H1 (cell line): Measurements from ENCODE around the gene SLC2A13. TPM values are rescaled to one million over a fixed set of nuclear protein-coding genes. Genes with fewer than 3 reads are reported as not detected.
A peak's percentile ranks its signal among the peaks of the same experiment; 100 is the strongest.

Experiments
- CTCF ChIA-PET: fragments of 300-600 bp; sonication (Branson Sonifier 250); formaldehyde crosslinking; loops from one replicate; lab custom pipeline; 2021; ENCODE audit not compliant: partially characterized antibody; lab: Charles Lee
- POLR2A ChIA-PET: fragments of 300-600 bp; sonication (Branson Sonifier 250); formaldehyde crosslinking; loops from one replicate; lab custom pipeline; 2021; ENCODE audit warnings: inconsistent platforms; ENCODE audit not compliant: partially characterized antibody; lab: Charles Lee
- DNase-seq, 2 experiments: peaks; one replicate each; pipeline versions ENCODE4 v3.0.0 to v3.0.0-alpha.2; 2010 to 2022; ENCODE audit warnings: low spot score in 2 of 2, low read depth in 1 of 2, mixed read lengths in 1 of 2
- FAIRE-seq: peaks from 2 replicates; lab custom pipeline; 2011; peaks lifted over from hg19 to GRCh38; lab: Jason Lieb, UNC
- H2AFZ ChIP-seq: 2 replicates; pipeline ENCODE4 v1.8.1; 2012; ENCODE audit warnings: low read length, inconsistent platforms
- H2AK5ac ChIP-seq: 2 replicates; pipeline ENCODE4 v1.6.1; 2013; ENCODE audit warnings: low read depth, low read length
- H2BK120ac ChIP-seq: replicated peaks from 2 replicates; pipeline ENCODE3; 2013; ENCODE audit warnings: low read depth, low read length, inconsistent platforms
- H2BK12ac ChIP-seq: 2 replicates; pipeline ENCODE4 v1.6.1; 2013; ENCODE audit warnings: low read depth, low read length
- H2BK15ac ChIP-seq: 2 replicates; pipeline ENCODE4 v1.6.1; 2013; ENCODE audit warnings: low read length
- H2BK20ac ChIP-seq: 2 replicates; pipeline ENCODE4 v1.6.1; 2013; ENCODE audit warnings: low read length
- H2BK5ac ChIP-seq: 2 replicates; pipeline ENCODE4 v1.6.1; 2013; ENCODE audit warnings: low read depth, low read length
- H3K14ac ChIP-seq: 2 replicates; pipeline ENCODE4 v1.6.1; 2013; ENCODE audit warnings: inconsistent platforms; ENCODE audit not compliant: insufficient read length
- H3K18ac ChIP-seq: 2 replicates; pipeline ENCODE4 v1.6.1; 2013; ENCODE audit warnings: low read length; ENCODE audit errors: extremely low read depth
- H3K23ac ChIP-seq: 2 replicates; pipeline ENCODE4 v1.6.1; 2013; ENCODE audit warnings: inconsistent platforms; ENCODE audit not compliant: insufficient read length
- H3K23me2 ChIP-seq: 2 replicates; pipeline ENCODE4 v1.6.1; 2013; ENCODE audit warnings: low read depth, low read length
- H3K27ac ChIP-seq: 2 replicates; pipeline ENCODE4 v1.6.1; 2011; ENCODE audit warnings: low read depth, low read length, inconsistent platforms
- H3K27me3 ChIP-seq, 4 experiments: replicated peaks in 1 of 4; 1 replicate in 1 of 4; 2 replicates in 3 of 4; pipeline versions ENCODE4 v1.6.1 to v1.8.1; 2011 to 2013; ENCODE audit warnings: low read length in 3 of 4, mild to moderate bottlenecking in 3 of 4, inconsistent platforms in 2 of 4, mixed read lengths in 2 of 4, moderate library complexity in 1 of 4; ENCODE audit not compliant: control insufficient read depth in 3 of 4, insufficient read depth in 3 of 4; ENCODE audit errors: extremely low read depth in 1 of 4
- H3K36me3 ChIP-seq, 4 experiments: 2 replicates each; pipeline versions ENCODE4 v1.6.1 to v1.8.1; 2011 to 2013; ENCODE audit warnings: mild to moderate bottlenecking in 4 of 4, low read length in 3 of 4, moderate library complexity in 2 of 4, control low read depth in 1 of 4, inconsistent platforms in 1 of 4; ENCODE audit not compliant: insufficient read depth in 4 of 4, control insufficient read depth in 2 of 4
- H3K4ac ChIP-seq: replicated peaks from 2 replicates; pipeline ENCODE3; 2013; ENCODE audit warnings: low read length, low read depth, mixed read lengths, inconsistent platforms; ENCODE audit not compliant: insufficient read length
- H3K4me1 ChIP-seq, 4 experiments: replicated peaks in 1 of 4; 1 replicate in 1 of 4; 2 replicates in 3 of 4; pipeline versions ENCODE4 v1.6.1 to v1.8.1; 2011 to 2013; ENCODE audit warnings: low read length in 3 of 4, inconsistent platforms in 2 of 4, mixed read lengths in 1 of 4; ENCODE audit not compliant: insufficient read depth in 4 of 4, control insufficient read depth in 3 of 4
- H3K4me2 ChIP-seq, 2 experiments: 2 replicates each; pipeline versions ENCODE4 v1.6.1 to v1.8.1; 2011 to 2013; ENCODE audit warnings: low read depth in 2 of 2, low read length in 2 of 2, control low read depth in 1 of 2, inconsistent platforms in 1 of 2, mild to moderate bottlenecking in 1 of 2; ENCODE audit not compliant: insufficient read depth in 1 of 2
- H3K4me3 ChIP-seq, 4 experiments: fragments of 200-600, 300-600 bp in 1 of 4; sonication (generic), shearing (Covaris generic), sonication (Bioruptor Twin) in 1 of 4; 2 replicates each; pipeline versions ENCODE4 v1.5.1 to v1.8.1; 2011 to 2016; ENCODE audit warnings: low read length in 4 of 4, low read depth in 3 of 4, control low read depth in 2 of 4, inconsistent platforms in 2 of 4, mild to moderate bottlenecking in 2 of 4, mixed read lengths in 1 of 4, moderate library complexity in 1 of 4; ENCODE audit not compliant: insufficient read depth in 2 of 4; ENCODE audit errors: extremely low read depth in 1 of 4
- H3K56ac ChIP-seq: replicated peaks from 2 replicates; pipeline ENCODE3; 2013; ENCODE audit warnings: low read depth, mild to moderate bottlenecking, mixed read lengths, low read length, inconsistent platforms; ENCODE audit not compliant: insufficient read length
- H3K79me1 ChIP-seq: 2 replicates; pipeline ENCODE4 v1.6.1; 2013; ENCODE audit warnings: low read depth, low read length, control low read depth
- H3K79me2 ChIP-seq, 2 experiments: 2 replicates each; pipeline versions ENCODE4 v1.6.1 to v1.8.1; 2012 to 2013; ENCODE audit warnings: low read length in 2 of 2, mild to moderate bottlenecking in 2 of 2, inconsistent platforms in 1 of 2; ENCODE audit not compliant: insufficient read depth in 2 of 2, control insufficient read depth in 1 of 2
- H3K9ac ChIP-seq, 4 experiments: replicated peaks in 1 of 4; 1 replicate in 1 of 4; 2 replicates in 3 of 4; pipeline versions ENCODE4 v1.6.1 to v1.8.1; 2011 to 2013; ENCODE audit warnings: low read depth in 3 of 4, low read length in 3 of 4, control low read depth in 2 of 4, mild to moderate bottlenecking in 2 of 4, moderate library complexity in 2 of 4, inconsistent platforms in 1 of 4; ENCODE audit errors: extremely low read depth in 1 of 4
- H3K9me3 ChIP-seq, 2 experiments: 2 replicates each; pipeline versions ENCODE4 v1.6.1 to v1.8.1; 2012 to 2013; ENCODE audit warnings: mild to moderate bottlenecking in 2 of 2, moderate library complexity in 2 of 2, control low read depth in 1 of 2, inconsistent platforms in 1 of 2, low read depth in 1 of 2, low read length in 1 of 2, mixed read lengths in 1 of 2; ENCODE audit not compliant: insufficient read depth in 2 of 2
- H4K20me1 ChIP-seq, 2 experiments: replicated peaks in 1 of 2; 2 replicates each; pipeline versions ENCODE3 to v1.8.1; 2011 to 2013; ENCODE audit warnings: inconsistent platforms in 2 of 2, low read length in 2 of 2, mild to moderate bottlenecking in 1 of 2; ENCODE audit not compliant: insufficient read depth in 2 of 2, control insufficient read depth in 1 of 2
- H4K5ac ChIP-seq: 2 replicates; pipeline ENCODE4 v1.6.1; 2013; ENCODE audit warnings: low read length, low read depth, mixed read lengths, inconsistent platforms; ENCODE audit not compliant: insufficient read length
- H4K8ac ChIP-seq: 2 replicates; pipeline ENCODE4 v1.8.0; 2013; ENCODE audit warnings: mild to moderate bottlenecking, moderate library complexity, low read length, inconsistent platforms; ENCODE audit not compliant: insufficient read depth; ENCODE audit errors: extremely low read depth
- H4K91ac ChIP-seq: replicated peaks from 2 replicates; pipeline ENCODE3; 2013; ENCODE audit warnings: low read length, mixed read lengths, inconsistent platforms; ENCODE audit not compliant: insufficient read length
- ATF2 ChIP-seq: IDR thresholded peaks from 2 replicates; pipeline ENCODE4 v1.6.1; 2012; ENCODE audit warnings: low read length, inconsistent platforms
- CBX5 ChIP-seq: fragments of 300-800, 300-1000 bp; sonication (generic); IDR thresholded peaks from 2 replicates; pipeline ENCODE4 v1.7.1; 2016; ENCODE audit warnings: antibody characterized with exemption, low read length, low read depth
- EZH2 ChIP-seq: fragments of 200-600 bp; sonication (generic); IDR thresholded peaks from 2 replicates; pipeline ENCODE4 v1.7.1; 2012; ENCODE audit warnings: low read depth, mild to moderate bottlenecking, moderate library complexity, low read length, inconsistent platforms; ENCODE audit not compliant: severe bottlenecking
- GTF2F1 ChIP-seq: IDR thresholded peaks from 2 replicates; pipeline ENCODE4 v1.6.1; 2012; ENCODE audit warnings: low read depth, low read length, improper control_type of control experiment, borderline replicate concordance
- RFX5 ChIP-seq: IDR thresholded peaks from 2 replicates; pipeline ENCODE4 v1.6.1; 2011; ENCODE audit warnings: low read depth, low read length, improper control_type of control experiment, borderline replicate concordance
- SAP30 ChIP-seq: fragments of 300-600 bp; sonication (generic); IDR thresholded peaks from 2 replicates; pipeline ENCODE4 v1.7.1; 2012; ENCODE audit warnings: low read length, moderate library complexity, mild to moderate bottlenecking, inconsistent platforms; ENCODE audit not compliant: insufficient read depth, insufficient replicate concordance
- TAF7 ChIP-seq: optimal IDR thresholded peaks from 2 replicates; pipeline ENCODE3; 2011; ENCODE audit warnings: low read depth, mild to moderate bottlenecking, inconsistent platforms, low read length, moderate library complexity, borderline replicate concordance
- TCF12 ChIP-seq: IDR thresholded peaks from 2 replicates; pipeline ENCODE4 v1.6.1; 2011; ENCODE audit warnings: low read depth, mild to moderate bottlenecking, low read length
- polyA plus RNA-seq, 7 experiments: library from polyadenylated mRNA; depleted of rRNA in 3 of 7; stranded (reverse) in 5 of 7; unstranded in 2 of 7; fragments of >200 nt in 5 of 7; fragments of 200-250 nt in 2 of 7; gene quantifications; 1 replicate in 5 of 7; 2 replicates in 1 of 7; 4 replicates in 1 of 7; pipeline versions ENCODE4 v1.2.1 to v1.2.3, GENCODE V29; 2011 to 2013; ENCODE audit warnings: missing spikeins in 2 of 7, mixed read lengths in 2 of 7
- total RNA-seq: library from RNA; stranded (reverse); fragmentation: NEBNext Ultra II Directional; extraction: Animal tissue kit (Norgen Biotek cat#: 25700); gene quantifications from 2 replicates; pipeline ENCODE4 v1.2.1, GENCODE V29; 2021

SLC2A13 gene
- total and polyA plus RNA-seq, 2 of the 8 experiments (the other 6 are each of a cell fraction or from before 2014, with no cell fraction given) = 2.8 to 9.6 TPM

- ChIA-PET CTCF (interaction anchor here (0.6 to 2.3 kb wide), 13 partner anchors 12 to 1177 kb away, joined by 3 to 6 read pairs (median 3); no protein-coding TSS in a partner anchor), POLR2A (no interaction called here)
- Histone ChIP-seq H2BK5ac (no peak overlapping the region), H4K20me1 (no peaks in the 10 kb centered on the region), H3K14ac (no peak overlapping the region), H3K79me2 (no peaks in the 10 kb centered on the region), H2BK12ac (peak overlapping the region; percentile 75; the same call in 1 of the 2 replicates), H3K23me2 (no peaks in the 10 kb centered on the region), H4K8ac (no peak overlapping the region), H3K56ac (no peak overlapping the region), H3K79me1 (no peaks in the 10 kb centered on the region), H3K4me1 (no peaks in the 10 kb centered on the region), H3K27me3 (no peaks in the 10 kb centered on the region), H4K5ac (no peak overlapping the region), H2BK15ac (no peak overlapping the region), H3K36me3 (no peaks in the 10 kb centered on the region)
- DNase-seq (no peak), FAIRE-seq (no peak)
- no peak for TF ChIP-seq TAF7
- no peak for TF ChIP-seq RFX5
- TF ChIP-seq SAP30 = no peak
- no peak for TF ChIP-seq GTF2F1
- TF ChIP-seq ATF2 = no peak
- TF ChIP-seq CBX5 = no peak
- no peak for TF ChIP-seq TCF12
- TF ChIP-seq EZH2 = no peak
- TF ChIP-seq, all 59 proteins: peak for 0
- no peak overlapping the region for H2AK5ac ChIP-seq
- H3K4me2 ChIP-seq = no peak overlapping the region
- no peak overlapping the region for H3K4ac ChIP-seq
- H3K18ac ChIP-seq = no peak overlapping the region
- H2BK120ac ChIP-seq = no peak overlapping the region
- H3K27ac ChIP-seq = no peak overlapping the region
- H2AFZ ChIP-seq = no peak overlapping the region
- H3K4me3 ChIP-seq = no peak overlapping the region
- H3K9ac ChIP-seq = no peak overlapping the region
- H3K9me3 ChIP-seq = no peaks in the 10 kb centered on the region
- no peak overlapping the region for H4K91ac ChIP-seq
- H3K23ac ChIP-seq = no peak overlapping the region
- H2BK20ac ChIP-seq = no peak overlapping the region
Observed at GRCh38 chr12:40153432-40153831, 47.6 kb upstream of the SLC2A13 start.
